ENCODE data around the gene TMEFF2. TPM values are rescaled to one million over a fixed set of nuclear protein-coding genes. Genes with fewer than 3 reads are reported as not detected.

The TMEFF2 gene
- polyA plus RNA-seq, 3 donors: 7.9 to 14.0 (median 12.3) TPM

GRCh38 chr2:191977754-191978153 lies 217.0 kb downstream of the TMEFF2 start:
- no peak for DNase-seq

DNA sequence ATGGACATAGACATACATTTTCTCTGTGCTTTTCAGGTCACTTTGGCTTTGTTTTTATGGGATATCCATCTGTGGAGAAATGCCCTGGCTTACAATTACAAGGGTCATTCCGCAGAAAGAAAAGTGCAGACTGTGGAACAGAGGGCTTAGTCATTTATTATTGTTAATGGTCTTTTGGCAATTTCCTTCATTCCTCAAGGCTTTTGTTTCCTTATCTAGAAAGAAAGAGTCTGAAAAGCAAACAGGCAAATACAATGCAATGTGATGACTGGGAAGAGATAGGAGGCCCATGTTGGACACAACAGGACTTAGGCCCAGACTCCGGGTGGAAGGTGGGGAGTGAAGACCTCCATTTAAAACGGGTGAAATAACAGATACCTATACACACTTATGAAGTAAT lies 218.3 kb downstream of the TMEFF2 start:
- DNase-seq: no peak

DNA sequence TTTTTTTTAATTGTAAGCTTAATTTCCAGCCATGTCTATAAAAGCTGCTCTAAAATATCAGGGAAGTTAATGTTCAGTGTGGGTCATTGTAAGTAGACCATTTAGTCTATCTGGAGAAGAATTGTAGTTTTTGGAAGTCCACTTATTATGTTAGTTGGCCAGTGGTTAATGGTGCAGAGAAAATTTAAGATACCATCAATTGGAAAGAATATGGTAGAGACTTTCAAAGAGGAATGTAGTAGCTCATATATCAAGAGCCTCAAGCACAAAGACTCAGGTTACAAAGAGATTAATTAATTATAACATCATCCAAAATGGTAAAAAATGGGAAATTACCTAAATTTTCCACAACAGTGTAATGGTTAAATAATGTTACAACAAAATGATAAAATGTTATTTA lies 220.1 kb downstream of the TMEFF2 start:
- no peak for DNase-seq

DNA sequence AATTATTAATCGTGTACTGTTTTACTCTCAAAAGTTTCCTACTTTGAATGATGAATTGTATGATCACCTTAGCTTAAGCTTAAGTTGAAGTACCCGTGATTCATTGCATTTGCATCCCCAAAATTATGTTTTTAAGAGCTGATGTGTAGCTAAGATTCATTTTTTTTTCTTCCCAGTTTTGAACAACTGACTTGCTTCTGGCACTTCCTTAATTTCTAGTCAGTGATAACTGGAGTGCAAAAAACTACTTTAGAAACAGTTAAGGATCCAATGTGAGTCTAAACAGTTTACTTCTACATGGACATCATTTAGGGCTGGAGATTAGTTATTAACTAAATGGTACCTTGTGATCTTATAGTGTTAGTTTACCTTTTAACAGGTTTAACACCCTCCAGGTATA lies 223.9 kb downstream of the TMEFF2 start:
- no peak for DNase-seq

DNA sequence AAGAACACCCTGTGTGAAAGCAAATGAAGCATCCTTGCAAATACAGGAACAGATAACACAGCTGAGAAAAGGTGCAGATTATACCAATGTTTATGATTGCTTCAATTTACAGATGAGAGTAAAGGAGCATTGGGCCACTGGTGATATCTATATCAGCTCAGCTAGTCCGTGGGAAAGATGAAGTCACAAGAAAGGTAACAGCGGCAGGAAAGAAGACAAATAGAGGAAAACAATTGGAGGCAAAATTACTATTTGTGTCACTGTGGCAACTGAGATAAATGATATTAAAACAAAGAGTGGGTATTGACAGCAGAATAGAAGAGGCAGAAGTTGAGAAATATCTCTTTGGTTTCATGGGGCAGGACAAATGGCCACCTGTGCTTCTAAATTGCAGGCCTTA lies 226.6 kb downstream of the TMEFF2 start:
- no peak for DNase-seq

DNA sequence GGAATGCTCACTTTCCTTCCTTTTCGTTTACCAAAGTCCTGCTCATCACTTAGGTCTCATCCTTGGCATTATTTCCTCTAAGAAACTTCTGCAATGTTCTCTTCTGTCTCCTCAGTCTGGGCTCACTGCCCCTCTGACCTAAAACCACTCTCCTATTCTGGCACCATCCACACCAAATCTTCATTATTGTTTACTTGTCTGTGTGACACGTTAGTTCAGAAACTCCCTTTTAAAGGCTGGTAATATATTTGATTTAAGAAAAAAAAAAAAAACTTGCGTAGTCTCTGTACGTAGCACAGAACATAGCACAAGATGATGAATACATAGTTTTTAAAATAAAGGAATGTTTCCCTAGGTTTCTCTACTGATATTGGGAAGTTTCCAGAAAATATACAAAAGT lies 229.0 kb downstream of the TMEFF2 start:
- DNase-seq: no peak

DNA sequence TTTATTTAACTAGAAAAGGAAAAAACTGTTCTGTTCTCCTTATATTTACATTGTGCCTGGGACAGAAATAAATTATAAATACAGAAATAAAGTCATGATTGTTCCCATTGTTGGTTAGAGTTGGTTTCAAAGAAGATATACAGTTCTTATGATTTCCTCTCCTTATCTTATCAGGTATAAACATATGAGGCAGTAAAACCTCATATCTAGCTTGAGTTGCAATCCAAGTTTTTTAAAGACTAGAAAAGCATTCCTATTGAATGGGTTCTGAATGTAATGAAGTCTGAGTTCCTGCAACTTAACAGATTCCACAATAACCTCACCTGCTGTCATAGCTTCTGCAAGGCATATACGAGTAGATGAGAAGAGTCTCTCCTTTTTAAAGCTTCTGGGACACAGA lies 233.2 kb downstream of the TMEFF2 start:
- DNase-seq: no peak

DNA sequence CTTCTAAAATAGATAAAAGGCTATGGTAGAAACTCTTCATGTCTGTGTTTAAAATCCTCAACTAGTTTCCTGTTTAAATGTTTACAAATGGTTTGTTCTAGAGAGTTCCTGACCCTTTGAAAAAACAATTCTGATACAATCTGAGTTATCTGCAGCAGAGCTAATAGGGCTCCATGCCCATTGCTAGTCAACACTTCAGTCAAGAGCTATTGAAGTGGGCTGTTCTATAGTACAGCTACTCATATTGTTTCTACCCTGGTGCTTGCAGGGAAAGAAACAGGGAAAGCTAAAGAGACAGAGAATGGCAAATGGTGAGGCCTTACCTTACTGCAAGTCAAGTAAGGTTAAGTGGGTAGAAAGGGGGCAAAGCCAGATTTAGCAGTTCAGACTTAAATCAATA lies 235.5 kb downstream of the TMEFF2 start:
- DNase-seq: no peak

- DNase-seq: no peak
Measured at GRCh38 chr2:191957996-191958860, 236.5 kb downstream of the TMEFF2 start.

DNA sequence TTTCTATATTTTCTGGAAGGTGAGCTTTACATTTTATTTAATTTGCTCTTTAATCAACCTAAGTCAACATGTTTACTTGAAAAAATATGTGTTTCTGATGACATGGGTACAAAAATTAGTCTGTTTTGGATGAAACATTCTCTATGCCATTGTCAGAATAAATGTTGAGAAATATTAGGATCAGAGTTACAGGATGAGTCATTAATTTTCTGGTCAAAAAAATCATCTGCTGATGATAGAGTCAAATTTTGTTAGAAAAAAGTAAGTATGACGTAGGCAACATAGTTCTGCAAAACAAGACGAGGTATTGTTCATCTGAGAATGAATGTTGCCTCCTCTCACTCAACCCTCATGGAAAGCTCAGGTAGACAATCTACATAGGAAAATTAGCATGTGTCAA lies 240.3 kb downstream of the TMEFF2 start:
- DNase-seq: no peak

- DNase-seq: no peak
Measured at GRCh38 chr2:191952515-191953270, 242.0 kb downstream of the TMEFF2 start.

- DNase-seq: no peak
Measured at GRCh38 chr2:191951832-191952231, 242.9 kb downstream of the TMEFF2 start.

DNA sequence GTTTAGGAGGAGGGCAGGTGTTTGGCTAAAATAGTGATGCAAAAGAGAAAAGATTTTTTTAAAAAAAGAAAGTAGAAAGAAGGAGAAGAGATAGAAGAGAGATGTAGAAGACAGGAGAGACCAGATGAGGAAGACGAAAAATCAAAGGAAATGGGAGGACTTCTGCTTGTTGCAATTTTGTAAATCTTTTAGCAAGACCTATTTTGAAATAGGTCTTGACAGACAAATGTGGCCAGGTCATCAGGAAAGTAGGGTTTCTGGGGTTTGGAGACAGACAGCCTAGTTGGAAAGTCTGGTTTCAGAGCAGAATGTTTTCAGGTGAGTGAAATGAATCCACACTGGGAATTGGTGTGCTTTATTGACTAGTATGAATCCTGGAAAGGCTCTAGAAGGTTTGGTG lies 243.4 kb downstream of the TMEFF2 start:
- no peak for DNase-seq

DNA sequence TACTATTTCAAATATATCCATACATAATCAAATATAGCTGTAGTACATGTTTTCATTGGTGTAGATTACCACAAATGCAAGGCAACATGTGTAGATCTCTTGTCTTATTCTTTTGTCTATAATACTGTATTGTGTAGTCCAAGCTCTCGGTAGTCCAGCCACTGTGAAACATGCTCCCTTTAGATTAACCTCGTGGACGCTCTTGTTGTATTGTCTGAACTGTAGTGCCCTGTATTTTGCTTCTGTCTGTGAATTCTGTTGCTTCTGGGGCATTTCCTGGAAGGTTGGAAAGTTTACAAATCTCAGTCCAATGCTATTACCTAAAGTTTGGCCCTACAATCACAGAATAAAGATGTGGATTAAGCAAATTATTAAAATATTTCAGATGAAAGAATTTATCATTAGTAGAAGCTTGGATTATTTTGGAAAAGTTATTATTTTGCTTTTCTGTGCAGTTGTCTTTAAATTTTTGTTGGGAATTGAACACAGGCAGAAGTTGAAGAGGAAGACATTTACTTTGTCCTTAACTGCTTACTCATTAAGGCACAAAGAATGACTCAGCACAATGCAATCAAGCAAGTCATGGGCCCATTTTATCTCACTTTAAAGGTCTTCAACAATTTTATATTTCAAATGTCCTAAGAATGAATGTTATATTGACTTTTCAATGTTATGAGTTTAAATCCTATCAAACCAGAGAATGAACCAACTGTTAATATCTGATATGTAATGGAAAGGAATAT lies 244.4 kb downstream of the TMEFF2 start:
- no peak for DNase-seq

- no peak for DNase-seq
Measured at GRCh38 chr2:191947235-191947634, 247.5 kb downstream of the TMEFF2 start.

DNA sequence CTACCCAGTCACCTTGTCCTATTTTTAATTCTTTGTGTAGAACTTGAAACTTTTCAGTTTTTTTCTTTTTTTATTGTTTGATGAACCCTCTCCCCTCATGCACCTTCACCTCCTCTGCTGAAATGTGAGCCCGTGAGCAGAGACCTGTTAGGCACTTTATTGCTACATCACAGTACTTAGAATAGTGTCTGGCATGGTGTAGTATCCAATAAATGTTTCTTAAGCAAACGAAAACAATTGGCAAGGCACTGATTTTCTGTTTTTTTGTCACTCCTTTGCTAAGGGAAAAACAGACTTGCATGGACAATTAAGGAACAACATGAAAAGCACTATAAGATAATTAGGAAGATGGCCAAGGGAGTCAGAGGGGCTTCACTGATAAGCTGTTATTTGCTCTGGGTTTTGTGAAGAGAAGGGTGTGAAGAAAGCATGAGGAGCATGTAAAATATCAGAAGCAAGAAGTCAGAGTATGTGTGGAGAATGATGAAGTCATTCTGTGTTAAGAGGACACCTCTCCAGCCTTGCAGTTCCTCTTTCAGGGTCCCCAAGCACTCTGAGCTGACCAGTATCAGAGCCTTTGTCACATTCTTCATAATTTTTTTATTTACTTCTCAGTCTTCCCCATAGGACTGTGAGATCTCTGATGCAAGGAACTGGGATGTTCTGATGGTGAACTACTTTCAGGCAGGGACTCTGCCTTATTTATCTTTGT lies 248.1 kb downstream of the TMEFF2 start:
- no peak for DNase-seq

DNA sequence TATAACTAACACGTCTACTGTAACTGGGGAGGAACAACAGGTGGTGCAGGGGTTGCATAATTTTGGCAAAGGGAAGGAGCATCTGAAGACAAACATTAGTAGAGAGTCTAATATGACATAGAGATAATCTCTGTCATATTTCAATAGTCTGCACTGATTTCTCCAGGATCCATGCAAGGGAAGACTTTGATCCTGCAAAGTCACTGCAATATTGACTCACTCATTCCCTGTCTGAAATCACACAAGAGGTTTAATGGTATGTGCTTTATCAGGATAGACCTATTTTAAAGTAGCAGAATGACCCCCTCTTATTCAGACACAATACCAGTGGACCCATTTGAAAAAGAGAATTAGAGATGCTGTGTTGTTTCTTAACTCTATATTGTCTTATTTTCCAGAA lies 249.1 kb downstream of the TMEFF2 start:
- no peak for DNase-seq

GRCh38 chr2:191942739-191943103 lies 252.0 kb downstream of the TMEFF2 start:
- no peak for DNase-seq

GRCh38 chr2:191942090-191942738 lies 252.5 kb downstream of the TMEFF2 start:
- no peak for DNase-seq

DNA sequence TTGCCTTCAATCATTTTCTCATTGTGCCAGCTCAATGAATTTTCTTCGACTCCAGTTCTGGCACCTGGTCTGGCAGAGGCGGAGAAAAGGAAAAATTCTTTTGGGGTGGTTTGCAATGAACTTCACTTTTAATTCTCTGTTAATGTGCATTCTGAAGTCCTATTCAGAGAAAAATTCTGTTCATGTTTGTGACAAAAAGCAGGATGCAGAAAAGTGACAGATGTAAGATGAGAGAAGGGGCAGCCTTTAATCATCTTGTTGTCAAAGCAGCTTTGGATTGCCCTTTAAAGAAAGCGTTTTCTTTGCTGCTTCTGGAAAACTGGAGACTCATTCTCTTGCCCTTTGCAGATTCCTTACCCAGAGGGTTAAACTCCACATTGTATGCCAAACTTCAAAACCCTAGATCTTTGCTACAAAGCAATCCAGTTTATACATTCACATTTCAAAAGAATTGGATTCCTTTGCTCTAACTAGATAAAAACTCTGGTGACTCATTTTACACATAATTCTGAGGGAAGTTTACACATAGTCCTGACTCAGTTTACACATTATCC lies 253.3 kb downstream of the TMEFF2 start:
- DNase-seq: no peak

DNA sequence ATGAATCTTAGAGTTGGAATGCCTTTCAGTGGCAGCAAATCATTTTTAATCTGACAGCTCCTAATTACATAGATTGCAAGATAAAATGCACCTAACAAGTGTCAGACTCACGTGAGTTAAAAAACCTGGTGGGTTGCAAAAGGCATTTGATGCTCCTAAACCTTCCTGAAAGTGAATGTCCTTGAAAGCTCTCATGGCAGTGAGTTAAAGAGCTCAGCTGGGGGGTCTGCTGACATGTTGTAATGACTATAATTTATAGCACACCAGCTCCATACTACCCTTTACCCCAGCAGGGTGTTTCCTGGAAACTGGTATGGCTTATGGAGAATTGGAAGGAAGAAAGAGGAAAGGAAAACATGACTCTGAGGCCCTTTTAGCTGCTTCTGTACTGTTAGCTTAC lies 256.0 kb downstream of the TMEFF2 start:
- no peak for DNase-seq

All from renal pelvis (tissue), 4 donors.